GM19328 (cell line): ENCODE measurements around the gene MDK.

Experiments
- ATAC-seq: cut with Tn5 transposase; IDR thresholded peaks from one replicate; pipeline ENCODE4 v1.9.1; 2021; ENCODE audit warnings: mild to moderate bottlenecking, moderate library complexity; ENCODE audit not compliant: unreplicated experiment

MDK gene

GRCh38 chr11:46397526-46397925 is 16.1 kb downstream of the MDK start:
- no peak for ATAC-seq

- ATAC-seq: no peak
These were observed 21.8 kb downstream of the MDK start for GRCh38 chr11:46402957-46403902.

GRCh38 chr11:46404476-46405017 is 23.1 kb downstream of the MDK start:
- ATAC-seq: no peak

GRCh38 chr11:46407635-46408034 is 26.2 kb downstream of the MDK start:
- ATAC-seq: no peak

- ATAC-seq: no peak
These were observed 27.0 kb downstream of the MDK start for GRCh38 chr11:46408407-46408986.

GRCh38 chr11:46410021-46410420 is 28.6 kb downstream of the MDK start:
- no peak for ATAC-seq

GRCh38 chr11:46413760-46414465 is 32.4 kb downstream of the MDK start:
- no peak for ATAC-seq

- ATAC-seq: no peak
These were observed 33.0 kb downstream of the MDK start for GRCh38 chr11:46414466-46414796.

- ATAC-seq: no peak
These were observed 33.4 kb downstream of the MDK start for GRCh38 chr11:46414879-46415278.

GRCh38 chr11:46417711-46418110 is 36.2 kb downstream of the MDK start:
- no peak for ATAC-seq

- ATAC-seq: no peak
These were observed 37.3 kb downstream of the MDK start for GRCh38 chr11:46418751-46419150.

GRCh38 chr11:46420513-46420912 is 39.0 kb downstream of the MDK start:
- no peak for ATAC-seq

- ATAC-seq: no peak
These were observed 39.9 kb downstream of the MDK start for GRCh38 chr11:46421257-46421880.

- no peak for ATAC-seq
These were observed 41.1 kb downstream of the MDK start for GRCh38 chr11:46422588-46422987.

- ATAC-seq: no peak
These were observed 44.9 kb downstream of the MDK start for GRCh38 chr11:46426233-46426991.

- no peak for ATAC-seq
These were observed 45.9 kb downstream of the MDK start for GRCh38 chr11:46427364-46427763.

- no peak for ATAC-seq
These were observed 48.2 kb downstream of the MDK start for GRCh38 chr11:46429717-46430116.

GRCh38 chr11:46431211-46431610 is 49.7 kb downstream of the MDK start:
- no peak for ATAC-seq
